SK-N-SH treated with all-trans-retinoic acid at 6 μM for 48 hours (cell line): ENCODE measurements around the gene EEF1G.

ENCODE experiments used
- ATAC-seq: fragments of 200-7000 bp; cut with Tn5 transposase; 3 replicates; pipeline ENCODE4 v1.9.1; 2020; ENCODE audit warnings: mild to moderate bottlenecking, moderate library complexity
- BACH2 ChIP-seq: fragments of 250-450 bp; sonication (Bioruptor Pico); IDR thresholded peaks from 2 replicates; pipeline ENCODE4 v1.9.0; 2021; ENCODE audit warnings: mild to moderate bottlenecking, borderline replicate concordance
- CSDC2 ChIP-seq: fragments of 250-450 bp; sonication (Bioruptor Pico); IDR thresholded peaks from 2 replicates; pipeline ENCODE4 v1.5.0; 2020; ENCODE audit warnings: mild to moderate bottlenecking, moderate library complexity
- ESRRG ChIP-seq: fragments of 250-450 bp; sonication (Bioruptor Pico); IDR thresholded peaks from 2 replicates; pipeline ENCODE4 v1.6.1; 2021; ENCODE audit warnings: mild to moderate bottlenecking
- GLIS3 ChIP-seq: fragments of 250-450 bp; sonication (Bioruptor Pico); IDR thresholded peaks from 2 replicates; pipeline ENCODE4 v1.5.0; 2020; ENCODE audit warnings: mild to moderate bottlenecking, moderate library complexity
- ISL1 ChIP-seq: fragments of 250-450 bp; sonication (Bioruptor Pico); IDR thresholded peaks from 2 replicates; pipeline ENCODE4 v2.1.2; 2022; ENCODE audit warnings: mild to moderate bottlenecking, moderate library complexity
- PATZ1 ChIP-seq: fragments of 250-450 bp; sonication (Bioruptor Pico); IDR thresholded peaks from 2 replicates; pipeline ENCODE4 v1.8.0; 2020; ENCODE audit warnings: mild to moderate bottlenecking, moderate library complexity, borderline replicate concordance
- RARB ChIP-seq: fragments of 250-450 bp; sonication (Bioruptor Pico); IDR thresholded peaks from 2 replicates; pipeline ENCODE4 v1.8.0; 2021; ENCODE audit warnings: mild to moderate bottlenecking, moderate library complexity
- SNAI2 ChIP-seq: fragments of 250-450 bp; sonication (Bioruptor Pico); IDR thresholded peaks from 2 replicates; pipeline ENCODE4 v1.5.0; 2020; ENCODE audit warnings: mild to moderate bottlenecking, moderate library complexity
- TCF4 ChIP-seq: fragments of 250-450 bp; sonication (Bioruptor Pico); IDR thresholded peaks from 2 replicates; pipeline ENCODE4 v1.8.0; 2021; ENCODE audit warnings: mild to moderate bottlenecking, moderate library complexity, borderline replicate concordance
- TOX ChIP-seq: fragments of 250-450 bp; sonication (Bioruptor Pico); IDR thresholded peaks from 2 replicates; pipeline ENCODE4 v1.8.0; 2021; ENCODE audit warnings: mild to moderate bottlenecking, moderate library complexity, borderline replicate concordance
- ZC3H10 ChIP-seq: fragments of 250-450 bp; sonication (Bioruptor Pico); IDR thresholded peaks from 2 replicates; pipeline ENCODE4 v1.5.1; 2021; ENCODE audit warnings: mild to moderate bottlenecking, moderate library complexity
- ZFP3 ChIP-seq: fragments of 250-450 bp; sonication (Bioruptor Pico); IDR thresholded peaks from 2 replicates; pipeline ENCODE4 v1.5.0; 2020; ENCODE audit warnings: mild to moderate bottlenecking, moderate library complexity
- ZFP30 ChIP-seq: fragments of 450-650 bp; formaldehyde crosslinking; IDR thresholded peaks from 2 replicates; pipeline ENCODE4 v1.5.0; 2022; ENCODE audit warnings: mild to moderate bottlenecking, moderate library complexity
- ZNF565 ChIP-seq: fragments of 450-650 bp; formaldehyde crosslinking; conservative IDR thresholded peaks from 2 replicates; pipeline ENCODE4 v1.5.0; 2020; ENCODE audit warnings: low read depth, mild to moderate bottlenecking, moderate library complexity
- ZNF70 ChIP-seq: fragments of 450-650 bp; formaldehyde crosslinking; IDR thresholded peaks from 2 replicates; pipeline ENCODE4 v1.5.0; 2020; ENCODE audit warnings: mild to moderate bottlenecking, moderate library complexity
- ZNF8 ChIP-seq: fragments of 450-650 bp; formaldehyde crosslinking; IDR thresholded peaks from 2 replicates; pipeline ENCODE4 v1.5.0; 2020; ENCODE audit warnings: mild to moderate bottlenecking, moderate library complexity
- TF ChIP-seq, protein P1 (sequence below): fragments of 250-450 bp; sonication (Bioruptor Pico); IDR thresholded peaks from 2 replicates; pipeline ENCODE4 v1.5.1; 2021; ENCODE audit warnings: mild to moderate bottlenecking, moderate library complexity
- TF ChIP-seq, protein P2 (sequence below): fragments of 250-450 bp; sonication (Bioruptor Pico); IDR thresholded peaks from 2 replicates; pipeline ENCODE4 v1.8.0; 2021; ENCODE audit warnings: low read depth, mild to moderate bottlenecking, moderate library complexity, borderline replicate concordance
- TF ChIP-seq, protein P3 (sequence below): fragments of 250-450 bp; sonication (Bioruptor Pico); IDR thresholded peaks from 2 replicates; pipeline ENCODE4 v1.5.0; 2020; ENCODE audit warnings: mild to moderate bottlenecking, moderate library complexity
- TF ChIP-seq, protein P4 (sequence below): fragments of 250-450 bp; sonication (Bioruptor Pico); IDR thresholded peaks from 2 replicates; pipeline ENCODE4 v1.5.1; 2020; ENCODE audit warnings: low read depth, mild to moderate bottlenecking, moderate library complexity

Gene EEF1G

GRCh38 chr11:62599901-62600300, 26.2 kb upstream of the EEF1G start:
- TF ChIP-seq TOX (CRISPR knock-in tag) (no peak), TCF4 (no peak), ZFP30 (CRISPR knock-in tag) (no peak), ZNF8 (CRISPR knock-in tag) (no peak)
- no peak for ATAC-seq

DNA sequence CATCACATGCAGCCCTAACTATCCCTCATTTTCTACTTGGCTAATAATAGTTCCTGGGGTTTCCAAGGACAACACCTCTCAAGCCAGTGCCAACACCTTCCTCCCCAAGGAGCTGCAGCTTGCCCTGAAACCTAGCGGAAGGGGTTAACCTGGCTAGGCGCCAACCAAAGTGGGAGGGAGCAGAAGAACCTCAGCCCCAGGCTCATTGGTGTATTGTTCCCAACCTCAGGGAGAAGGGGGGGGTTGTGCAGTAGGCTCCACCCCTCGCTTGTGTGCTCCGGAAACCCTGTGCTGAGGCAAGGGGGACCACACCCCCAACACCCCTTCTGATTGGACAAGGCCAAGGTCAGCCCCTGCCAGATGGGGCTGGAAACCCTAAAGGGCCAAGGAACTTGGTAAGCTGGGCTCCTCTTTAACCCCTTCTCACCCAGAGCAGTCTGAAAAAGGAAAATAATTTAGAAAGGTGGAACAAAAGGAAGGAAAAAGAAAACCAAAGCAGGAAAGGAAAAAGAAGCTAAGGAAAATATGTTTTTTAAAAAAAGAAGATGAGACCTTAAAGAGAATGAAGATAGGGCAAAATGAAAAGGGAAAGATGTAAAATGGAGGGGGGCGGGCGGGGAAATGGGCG, 25.5 kb upstream of the EEF1G start:
- ATAC-seq, result peak; percentile 77
- TF ChIP-seq ZC3H10 (CRISPR knock-in tag) (no peak), ZFP30 (CRISPR knock-in tag) (no peak)
- TF ChIP-seq, all 23 proteins: peak for 0

DNA sequence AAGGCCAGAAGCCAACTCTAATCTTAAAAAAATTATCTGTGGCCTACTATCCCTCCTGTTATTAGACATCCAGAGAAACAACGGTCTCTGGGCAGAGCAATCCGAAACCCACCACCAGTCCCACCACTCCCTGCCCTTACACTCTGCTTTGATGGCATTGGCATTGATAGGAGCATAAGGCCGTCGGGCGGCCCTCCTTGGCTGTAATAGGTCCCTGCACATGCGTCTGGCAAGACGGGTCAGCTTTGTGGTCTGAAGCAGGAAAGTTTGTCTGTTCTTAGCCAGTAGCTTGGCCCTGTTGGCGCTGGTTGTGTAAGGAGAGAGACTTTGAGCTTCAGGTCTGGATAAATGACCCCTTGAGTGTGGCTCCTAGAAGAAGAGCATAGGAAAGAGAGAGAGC, 21.4 kb upstream of the EEF1G start:
- no peak for ATAC-seq
- TF ChIP-seq, protein P1, sequence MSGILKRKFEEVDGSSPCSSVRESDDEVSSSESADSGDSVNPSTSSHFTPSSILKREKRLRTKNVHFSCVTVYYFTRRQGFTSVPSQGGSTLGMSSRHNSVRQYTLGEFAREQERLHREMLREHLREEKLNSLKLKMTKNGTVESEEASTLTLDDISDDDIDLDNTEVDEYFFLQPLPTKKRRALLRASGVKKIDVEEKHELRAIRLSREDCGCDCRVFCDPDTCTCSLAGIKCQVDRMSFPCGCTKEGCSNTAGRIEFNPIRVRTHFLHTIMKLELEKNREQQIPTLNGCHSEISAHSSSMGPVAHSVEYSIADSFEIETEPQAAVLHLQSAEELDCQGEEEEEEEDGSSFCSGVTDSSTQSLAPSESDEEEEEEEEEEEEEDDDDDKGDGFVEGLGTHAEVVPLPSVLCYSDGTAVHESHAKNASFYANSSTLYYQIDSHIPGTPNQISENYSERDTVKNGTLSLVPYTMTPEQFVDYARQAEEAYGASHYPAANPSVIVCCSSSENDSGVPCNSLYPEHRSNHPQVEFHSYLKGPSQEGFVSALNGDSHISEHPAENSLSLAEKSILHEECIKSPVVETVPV, result no peak
- TF ChIP-seq ZNF565 (CRISPR knock-in tag) (no peak), ZFP3 (CRISPR knock-in tag) (no peak), SNAI2 (CRISPR knock-in tag) (no peak), BACH2 (CRISPR knock-in tag) (no peak), ZC3H10 (CRISPR knock-in tag) (no peak), ESRRG (CRISPR knock-in tag) (no peak), ISL1 (no peak), ZNF70 (no peak), CSDC2 (CRISPR knock-in tag) (no peak), GLIS3 (CRISPR knock-in tag) (no peak), TOX (CRISPR knock-in tag) (no peak), ZFP30 (CRISPR knock-in tag) (no peak), PATZ1 (CRISPR knock-in tag) (no peak), ZNF8 (CRISPR knock-in tag) (no peak), RARB (CRISPR knock-in tag) (no peak), TCF4 (no peak)
- TF ChIP-seq, protein P2, sequence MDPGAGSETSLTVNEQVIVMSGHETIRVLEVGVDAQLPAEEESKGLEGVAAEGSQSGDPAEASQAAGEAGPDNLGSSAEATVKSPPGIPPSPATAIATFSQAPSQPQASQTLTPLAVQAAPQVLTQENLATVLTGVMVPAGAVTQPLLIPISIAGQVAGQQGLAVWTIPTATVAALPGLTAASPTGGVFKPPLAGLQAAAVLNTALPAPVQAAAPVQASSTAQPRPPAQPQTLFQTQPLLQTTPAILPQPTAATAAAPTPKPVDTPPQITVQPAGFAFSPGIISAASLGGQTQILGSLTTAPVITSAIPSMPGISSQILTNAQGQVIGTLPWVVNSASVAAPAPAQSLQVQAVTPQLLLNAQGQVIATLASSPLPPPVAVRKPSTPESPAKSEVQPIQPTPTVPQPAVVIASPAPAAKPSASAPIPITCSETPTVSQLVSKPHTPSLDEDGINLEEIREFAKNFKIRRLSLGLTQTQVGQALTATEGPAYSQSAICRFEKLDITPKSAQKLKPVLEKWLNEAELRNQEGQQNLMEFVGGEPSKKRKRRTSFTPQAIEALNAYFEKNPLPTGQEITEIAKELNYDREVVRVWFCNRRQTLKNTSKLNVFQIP (CRISPR knock-in tag), result no peak
- TF ChIP-seq, protein P3, sequence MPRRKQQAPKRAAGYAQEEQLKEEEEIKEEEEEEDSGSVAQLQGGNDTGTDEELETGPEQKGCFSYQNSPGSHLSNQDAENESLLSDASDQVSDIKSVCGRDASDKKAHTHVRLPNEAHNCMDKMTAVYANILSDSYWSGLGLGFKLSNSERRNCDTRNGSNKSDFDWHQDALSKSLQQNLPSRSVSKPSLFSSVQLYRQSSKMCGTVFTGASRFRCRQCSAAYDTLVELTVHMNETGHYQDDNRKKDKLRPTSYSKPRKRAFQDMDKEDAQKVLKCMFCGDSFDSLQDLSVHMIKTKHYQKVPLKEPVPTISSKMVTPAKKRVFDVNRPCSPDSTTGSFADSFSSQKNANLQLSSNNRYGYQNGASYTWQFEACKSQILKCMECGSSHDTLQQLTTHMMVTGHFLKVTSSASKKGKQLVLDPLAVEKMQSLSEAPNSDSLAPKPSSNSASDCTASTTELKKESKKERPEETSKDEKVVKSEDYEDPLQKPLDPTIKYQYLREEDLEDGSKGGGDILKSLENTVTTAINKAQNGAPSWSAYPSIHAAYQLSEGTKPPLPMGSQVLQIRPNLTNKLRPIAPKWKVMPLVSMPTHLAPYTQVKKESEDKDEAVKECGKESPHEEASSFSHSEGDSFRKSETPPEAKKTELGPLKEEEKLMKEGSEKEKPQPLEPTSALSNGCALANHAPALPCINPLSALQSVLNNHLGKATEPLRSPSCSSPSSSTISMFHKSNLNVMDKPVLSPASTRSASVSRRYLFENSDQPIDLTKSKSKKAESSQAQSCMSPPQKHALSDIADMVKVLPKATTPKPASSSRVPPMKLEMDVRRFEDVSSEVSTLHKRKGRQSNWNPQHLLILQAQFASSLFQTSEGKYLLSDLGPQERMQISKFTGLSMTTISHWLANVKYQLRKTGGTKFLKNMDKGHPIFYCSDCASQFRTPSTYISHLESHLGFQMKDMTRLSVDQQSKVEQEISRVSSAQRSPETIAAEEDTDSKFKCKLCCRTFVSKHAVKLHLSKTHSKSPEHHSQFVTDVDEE (CRISPR knock-in tag), result no peak
- TF ChIP-seq, protein P4, sequence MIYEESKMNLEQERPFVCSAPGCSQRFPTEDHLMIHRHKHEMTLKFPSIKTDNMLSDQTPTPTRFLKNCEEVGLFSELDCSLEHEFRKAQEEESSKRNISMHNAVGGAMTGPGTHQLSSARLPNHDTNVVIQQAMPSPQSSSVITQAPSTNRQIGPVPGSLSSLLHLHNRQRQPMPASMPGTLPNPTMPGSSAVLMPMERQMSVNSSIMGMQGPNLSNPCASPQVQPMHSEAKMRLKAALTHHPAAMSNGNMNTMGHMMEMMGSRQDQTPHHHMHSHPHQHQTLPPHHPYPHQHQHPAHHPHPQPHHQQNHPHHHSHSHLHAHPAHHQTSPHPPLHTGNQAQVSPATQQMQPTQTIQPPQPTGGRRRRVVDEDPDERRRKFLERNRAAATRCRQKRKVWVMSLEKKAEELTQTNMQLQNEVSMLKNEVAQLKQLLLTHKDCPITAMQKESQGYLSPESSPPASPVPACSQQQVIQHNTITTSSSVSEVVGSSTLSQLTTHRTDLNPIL (CRISPR knock-in tag), result no peak
